HG03095 (cell line): ENCODE results near the gene HOXB3.

Source experiments
- ATAC-seq: cut with Tn5 transposase; IDR thresholded peaks from one replicate; pipeline ENCODE4 v1.9.1; 2021; ENCODE audit warnings: moderate library complexity; ENCODE audit not compliant: unreplicated experiment

Gene HOXB3

GRCh38 chr17:48600244-48601098 lies 10.4 kb upstream of the HOXB3 start:
- no peak for ATAC-seq

- ATAC-seq, result no peak
These were observed 9.3 kb upstream of the HOXB3 start for GRCh38 chr17:48599354-48599753.

- no peak for ATAC-seq
These were observed 8.7 kb upstream of the HOXB3 start for GRCh38 chr17:48598736-48599135.

- ATAC-seq, result no peak
These were observed 8.0 kb upstream of the HOXB3 start for GRCh38 chr17:48597778-48598631.

- no peak for ATAC-seq
These were observed 7.4 kb upstream of the HOXB3 start for GRCh38 chr17:48597528-48597777.

- ATAC-seq, result no peak
These were observed 6.9 kb upstream of the HOXB3 start for GRCh38 chr17:48596735-48597527.

- no peak for ATAC-seq
These were observed 6.1 kb upstream of the HOXB3 start for GRCh38 chr17:48596000-48596734.

- ATAC-seq, result no peak
These were observed 5.4 kb upstream of the HOXB3 start for GRCh38 chr17:48595278-48595999.

GRCh38 chr17:48594538-48595277 lies 4.7 kb upstream of the HOXB3 start:
- no peak for ATAC-seq

- ATAC-seq, result no peak
These were observed 3.9 kb upstream of the HOXB3 start for GRCh38 chr17:48593840-48594537.

- ATAC-seq, result no peak
These were observed 3.2 kb upstream of the HOXB3 start, which contains the start of gene HOXB5 for GRCh38 chr17:48593126-48593829. Gene HOXB5, minus strand, starts transcription at chr17:48593779. Its CDS starts 97 bp downstream, at chr17:48593682.

GRCh38 chr17:48592577-48592976 lies 2.5 kb upstream of the HOXB3 start:
- ATAC-seq, result no peak

- ATAC-seq, result no peak
These were observed 2.0 kb upstream of the HOXB3 start for GRCh38 chr17:48592057-48592514.

- ATAC-seq, result no peak
These were observed 1.4 kb upstream of the HOXB3 start for GRCh38 chr17:48591255-48592056.

- ATAC-seq, result no peak
These were observed 643 bp upstream of the HOXB3 start for GRCh38 chr17:48590607-48591161.

- no peak for ATAC-seq
These were observed 796 bp downstream of the HOXB3 start for GRCh38 chr17:48589060-48589830.
